Gastroesophageal sphincter (tissue), 3 donors: ENCODE measurements around the gene GFOD2.
A peak's percentile ranks its signal among the peaks of the same experiment; 100 is the strongest.

ENCODE experiments used
- CTCF ChIP-seq, 4 experiments: fragments of 200-600 bp in 2 of 4; fragments of 450-650 bp in 2 of 4; sonication (generic) in 1 of 4; IDR thresholded peaks; one replicate each; pipeline ENCODE4 v1.5.1; 2017 to 2019; ENCODE audit warnings: antibody characterized with exemption in 4 of 4, mild to moderate bottlenecking in 2 of 4, moderate library complexity in 2 of 4
- EP300 ChIP-seq: sonication (generic); formaldehyde crosslinking; IDR thresholded peaks from one replicate; pipeline ENCODE4 v1.6.1; 2017; ENCODE audit warnings: antibody characterized with exemption, mild to moderate bottlenecking
- POLR2A ChIP-seq, 2 donors: fragments of 450-650 bp; IDR thresholded peaks; one replicate each; pipeline ENCODE4 v1.6.1; 2017; ENCODE audit warnings: antibody characterized with exemption in 2 of 2, mild to moderate bottlenecking in 2 of 2, moderate library complexity in 1 of 2
- POLR2AphosphoS5 ChIP-seq: sonication (generic); formaldehyde crosslinking; IDR thresholded peaks from one replicate; pipeline ENCODE4 v1.6.1; 2017; ENCODE audit warnings: antibody characterized with exemption

GRCh38 chr16:67659675-67660563, 59.2 kb downstream of the GFOD2 start, which contains the start of gene ACD:
- TF ChIP-seq POLR2A (IDR thresholded peaks at IDR 0.05) (peak; percentile 67 to 80), CTCF (IDR thresholded peaks at IDR 0.05) (peak in 2 of 4 experiments; percentile 2 to 22), POLR2AphosphoS5 (peak; percentile 70), EP300 (no peak)
